D721Med (cell line): ENCODE data around the gene CPB1.
"Not testable (repeated sequence)": the region's sequence is repeated elsewhere in the genome, so short reads cannot be mapped to it uniquely, and the experiment has no call there.

ENCODE experiments used
- DNase-seq: peaks from one replicate; pipeline ENCODE4 v3.0.0; 2011; ENCODE audit warnings: low spot score; ENCODE audit not compliant: insufficient read length
- FAIRE-seq: peaks from 2 replicates; lab custom pipeline; 2011; peaks lifted over from hg19 to GRCh38; lab: Jason Lieb, UNC
- TF ChIP-seq, protein P1 (sequence below): IDR thresholded peaks from 2 replicates; pipeline ENCODE4 v1.5.1; 2012; ENCODE audit warnings: mild to moderate bottlenecking, control low read depth; ENCODE audit not compliant: insufficient read depth; ENCODE audit errors: missing control alignments

CPB1 gene

DNA sequence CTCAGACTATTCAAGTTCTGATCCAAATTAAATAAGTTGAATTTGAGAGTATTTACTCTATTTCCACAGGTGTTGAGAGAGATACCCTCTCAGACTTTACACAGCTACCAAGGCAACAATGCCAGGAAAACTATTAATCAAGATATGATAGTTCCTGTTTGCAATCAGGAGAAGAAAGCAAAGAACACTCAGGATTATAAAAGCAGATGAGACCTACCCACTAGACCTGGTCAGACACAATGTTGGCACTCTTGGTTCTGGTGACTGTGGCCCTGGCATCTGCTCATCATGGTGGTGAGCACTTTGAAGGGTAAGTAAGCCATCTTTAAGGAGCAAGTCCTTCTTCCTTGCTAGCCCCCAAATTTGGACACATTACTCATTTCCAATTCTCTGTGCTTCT, at the start of gene CPB1:
Gene CPB1 (plus strand): TSS at position 227 of the 400 bp plus-strand sequence. CDS start 13 bp downstream, at position 240.
- DNase-seq (no peak), FAIRE-seq (no peak)
- TF ChIP-seq, protein P1, sequence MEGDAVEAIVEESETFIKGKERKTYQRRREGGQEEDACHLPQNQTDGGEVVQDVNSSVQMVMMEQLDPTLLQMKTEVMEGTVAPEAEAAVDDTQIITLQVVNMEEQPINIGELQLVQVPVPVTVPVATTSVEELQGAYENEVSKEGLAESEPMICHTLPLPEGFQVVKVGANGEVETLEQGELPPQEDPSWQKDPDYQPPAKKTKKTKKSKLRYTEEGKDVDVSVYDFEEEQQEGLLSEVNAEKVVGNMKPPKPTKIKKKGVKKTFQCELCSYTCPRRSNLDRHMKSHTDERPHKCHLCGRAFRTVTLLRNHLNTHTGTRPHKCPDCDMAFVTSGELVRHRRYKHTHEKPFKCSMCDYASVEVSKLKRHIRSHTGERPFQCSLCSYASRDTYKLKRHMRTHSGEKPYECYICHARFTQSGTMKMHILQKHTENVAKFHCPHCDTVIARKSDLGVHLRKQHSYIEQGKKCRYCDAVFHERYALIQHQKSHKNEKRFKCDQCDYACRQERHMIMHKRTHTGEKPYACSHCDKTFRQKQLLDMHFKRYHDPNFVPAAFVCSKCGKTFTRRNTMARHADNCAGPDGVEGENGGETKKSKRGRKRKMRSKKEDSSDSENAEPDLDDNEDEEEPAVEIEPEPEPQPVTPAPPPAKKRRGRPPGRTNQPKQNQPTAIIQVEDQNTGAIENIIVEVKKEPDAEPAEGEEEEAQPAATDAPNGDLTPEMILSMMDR = no peak

DNA sequence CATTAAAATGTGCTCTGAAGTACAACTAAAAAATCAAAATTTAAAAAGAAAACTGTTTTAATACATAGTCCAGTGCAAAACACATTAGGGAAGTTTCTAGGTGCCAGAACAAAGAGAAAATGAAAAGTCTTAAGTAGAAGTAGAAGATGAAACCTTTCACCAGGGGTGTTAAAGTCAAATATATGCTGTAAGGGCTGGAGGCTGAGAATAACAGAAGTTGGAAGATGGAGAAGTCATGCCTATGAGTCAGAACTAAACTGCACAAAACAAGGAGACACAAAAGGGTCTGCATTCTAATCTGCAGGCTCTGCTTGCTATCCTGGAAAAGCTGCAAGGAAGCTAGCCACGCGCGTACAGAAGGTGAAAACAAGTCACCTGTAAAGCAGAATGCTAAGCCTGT, 48.7 kb upstream of the CPB1 start:
- FAIRE-seq = no peak
- no peak for DNase-seq
- TF ChIP-seq, protein P1 = no peak

DNA sequence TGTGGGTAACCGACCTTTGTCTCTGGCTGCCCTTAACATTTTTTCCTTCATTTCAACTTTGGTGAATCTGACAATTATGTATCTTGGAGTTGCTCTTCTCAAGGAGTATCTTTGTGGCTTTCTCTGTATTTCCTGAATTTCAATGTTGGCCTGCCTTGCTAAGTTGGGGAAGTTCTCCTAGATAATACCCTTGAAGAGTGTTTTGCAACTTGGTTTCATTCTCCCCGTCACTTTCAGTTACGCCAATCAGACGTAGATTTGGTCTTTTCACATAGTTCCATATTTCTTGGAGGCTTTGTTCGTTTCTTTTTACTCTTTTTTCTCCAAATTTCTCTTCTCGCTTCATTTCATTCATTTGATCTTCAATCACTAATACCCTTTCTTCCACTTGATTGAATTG, 42.6 kb upstream of the CPB1 start:
- not testable (repeated sequence) for DNase-seq, FAIRE-seq

DNA sequence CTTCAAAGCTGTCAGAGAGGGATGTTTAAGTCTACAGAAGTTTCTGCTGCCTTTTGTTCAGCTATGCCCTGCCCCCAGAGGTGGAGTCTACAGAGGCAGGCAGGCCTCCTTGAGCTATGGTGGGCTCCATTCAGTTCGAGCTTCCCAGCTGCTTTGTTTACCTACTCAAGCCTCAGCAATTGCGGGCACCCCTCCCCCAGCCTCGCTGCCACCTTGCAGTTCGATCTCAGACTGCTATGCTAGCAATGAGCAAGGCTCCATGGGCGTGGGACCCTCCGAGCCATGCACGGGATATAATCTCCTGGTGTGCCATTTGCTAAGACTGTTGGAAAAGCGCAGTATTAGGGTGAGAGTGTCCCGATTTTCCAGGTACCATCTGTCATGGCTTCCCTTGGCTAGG, 41.5 kb upstream of the CPB1 start:
- FAIRE-seq = not testable (repeated sequence)

DNA sequence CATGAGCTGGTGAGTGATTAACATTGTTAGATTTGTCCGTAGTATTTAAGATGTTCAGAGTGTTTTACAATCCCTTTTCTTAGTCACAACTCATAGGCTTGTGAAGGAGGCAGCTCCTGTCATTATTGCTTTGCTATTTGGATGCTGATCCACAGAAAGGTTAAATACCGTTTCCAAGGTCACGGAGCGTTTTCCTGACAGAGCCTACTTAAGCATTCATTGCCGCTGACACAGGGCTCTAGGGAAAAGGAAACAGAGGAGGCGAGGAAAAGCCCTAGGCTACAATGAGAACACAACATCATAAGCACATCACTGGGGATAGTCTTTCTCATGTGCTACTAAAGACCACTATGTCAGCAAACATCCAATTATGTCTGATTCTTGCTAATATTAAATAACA, 38.5 kb upstream of the CPB1 start:
- DNase-seq (no peak), FAIRE-seq (no peak)

More for the DNA sequence above, 41.5 kb upstream of the CPB1 start:
- DNase-seq = not testable (repeated sequence)

DNA sequence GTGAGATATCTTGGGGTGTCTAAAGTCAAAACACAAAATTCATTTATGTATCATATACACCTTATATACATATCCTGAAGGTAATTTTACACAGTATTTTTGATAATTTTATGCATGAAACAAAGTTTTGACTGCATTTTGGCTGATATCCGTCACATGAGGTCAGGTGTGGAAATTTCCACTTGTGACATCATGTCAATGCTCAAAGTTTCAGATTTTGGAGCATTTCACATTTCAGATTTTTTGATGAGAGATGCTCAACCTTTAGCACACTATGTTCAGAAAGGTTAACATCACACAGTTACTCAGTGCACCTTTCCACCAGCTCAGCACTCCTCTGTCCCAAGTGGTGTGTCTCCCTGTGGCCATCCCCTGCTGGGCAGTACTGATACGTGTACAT, 37.7 kb upstream of the CPB1 start:
- TF ChIP-seq, protein P1 = no peak
- DNase-seq (no peak), FAIRE-seq (no peak)

More for the DNA sequence above, 38.5 kb upstream of the CPB1 start:
- TF ChIP-seq, protein P1 = no peak

DNA sequence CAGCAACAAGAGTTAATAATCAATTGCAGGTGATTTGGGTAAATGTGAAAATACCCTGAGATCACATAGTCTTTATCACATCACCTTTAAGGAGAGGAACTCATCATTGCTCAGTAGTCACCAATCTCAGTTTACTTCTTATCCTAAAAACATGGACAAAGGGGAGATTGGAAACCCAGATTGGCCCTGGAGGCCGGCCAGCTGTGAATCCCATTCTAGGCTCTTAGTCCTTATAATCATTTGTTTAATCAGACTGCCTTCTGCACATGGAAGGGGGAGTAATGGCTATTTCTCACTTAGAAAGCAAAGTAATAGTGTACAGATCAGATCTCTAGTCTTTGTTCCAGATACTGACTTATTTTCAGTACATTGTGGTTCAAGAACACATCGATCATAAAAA, 37.2 kb upstream of the CPB1 start:
- FAIRE-seq = no peak
- TF ChIP-seq, protein P1 = no peak

DNA sequence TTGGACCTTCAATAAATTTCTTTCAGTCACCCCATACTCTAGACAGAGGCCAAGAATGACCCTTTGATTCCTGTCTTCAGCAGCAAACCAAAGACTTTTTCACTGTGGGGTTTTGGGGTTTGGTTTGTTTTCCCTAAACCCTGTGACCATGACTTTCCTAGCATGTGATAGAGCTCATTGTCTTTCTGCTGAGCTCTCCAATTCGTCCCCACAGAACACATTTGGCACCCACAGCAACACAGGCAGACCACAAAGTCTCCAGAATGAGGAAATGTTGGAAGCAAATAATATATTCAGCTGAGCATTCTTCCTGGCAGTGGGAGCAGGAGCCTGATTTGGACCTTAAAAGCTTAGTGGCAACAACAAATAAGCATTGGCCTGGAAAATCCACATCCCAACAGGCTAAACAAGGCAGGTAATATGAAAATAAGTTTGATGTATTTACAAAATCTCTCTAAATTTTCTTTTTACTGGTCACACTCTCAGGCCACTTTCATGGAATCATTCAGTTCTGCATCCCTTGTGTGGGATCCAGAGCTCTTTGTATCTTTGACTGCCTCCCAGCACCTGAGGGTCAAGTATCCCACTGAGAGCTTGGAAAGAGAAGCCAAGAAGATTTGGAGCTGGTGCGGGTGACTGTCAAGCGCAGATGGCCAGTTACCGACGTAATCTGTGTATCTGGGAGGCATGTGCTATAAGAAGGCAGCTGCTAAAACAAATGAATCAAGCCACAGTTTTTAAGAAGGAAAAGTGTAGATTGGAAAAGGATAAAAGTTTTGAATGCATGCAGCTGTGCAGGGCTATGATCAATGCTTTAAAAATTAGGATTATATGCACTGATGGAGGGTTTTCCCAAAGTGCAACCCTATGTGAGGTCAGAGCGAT, 36.5 kb upstream of the CPB1 start:
- TF ChIP-seq, protein P1 = no peak
- FAIRE-seq = no peak
- no peak for DNase-seq

More for the DNA sequence above, 37.2 kb upstream of the CPB1 start:
- no peak for DNase-seq
